HCT116 (cell line): Measurements from ENCODE around the gene DUSP16. TPM values are rescaled to one million over a fixed set of nuclear protein-coding genes. Genes with fewer than 3 reads are reported as not detected.

Experiments
- ATAC-seq: fragments of 200-7000 bp; cut with Tn5 transposase; 2 replicates; pipeline ENCODE4 v1.9.1; 2020; ENCODE audit warnings: mild to moderate bottlenecking, moderate library complexity
- BruUV-seq: library from RNA; stranded (reverse); fragments of 400-500 nt; replicated peaks from 2 replicates; lab custom pipeline; 2021; lab: Mats Ljungman, UMichigan
- CTCF ChIA-PET: fragments of 300-600 bp; sonication (Branson Sonifier 250); formaldehyde crosslinking; loops from one replicate; lab custom pipeline; 2021; ENCODE audit warnings: antibody characterized with exemption; lab: Charles Lee
- POLR2A ChIA-PET: fragments of 300-600, 350-600 bp; sonication (Branson Sonifier 250); formaldehyde crosslinking; loops from one replicate; lab custom pipeline; 2021; ENCODE audit warnings: antibody characterized with exemption; lab: Charles Lee
- RAD21 ChIA-PET, 2 experiments: fragments of 300-600 bp; sonication (Branson Sonifier 250); formaldehyde crosslinking; loops; one replicate each; lab custom pipeline; 2023; ENCODE audit warnings: low total read pairs in 2 of 2; ENCODE audit not compliant: uncharacterized antibody in 2 of 2, unreplicated experiment in 2 of 2, low non-redundant PET in 1 of 2; lab: Charles Lee
- DNase-seq: peaks from one replicate; pipeline ENCODE4 v3.0.0-alpha.2; 2010; ENCODE audit warnings: low read depth, low spot score
- H2AFZ ChIP-seq: fragments of 200-600 bp; shearing (Covaris generic), sonication (generic); 2 replicates; pipeline ENCODE4 v1.6.1; 2017; ENCODE audit warnings: low read depth, mixed run types, mixed read lengths, antibody characterized with exemption, low read length; ENCODE audit not compliant: poor library complexity, severe bottlenecking
- H3K27ac ChIP-seq: 2 replicates; pipeline ENCODE4 v1.5.1; 2012; ENCODE audit warnings: low read depth, low read length
- H3K27me3 ChIP-seq: fragments of 200-600 bp; sonication (generic); 2 replicates; pipeline ENCODE4 v1.6.1; 2016; ENCODE audit warnings: mixed run types, low read length, mixed read lengths; ENCODE audit not compliant: insufficient read depth
- H3K36me3 ChIP-seq, 2 experiments: fragments of 200-500 bp in 1 of 2; fragments of 200-600 bp in 1 of 2; sonication (Bioruptor generic) in 1 of 2; sonication (generic) in 1 of 2; 2 replicates each; pipeline versions ENCODE4 v1.5.1 to v1.6.1; 2014 to 2016; ENCODE audit warnings: low read length in 2 of 2, inconsistent platforms in 1 of 2, mixed read lengths in 1 of 2, mixed run types in 1 of 2; ENCODE audit not compliant: insufficient read depth in 2 of 2, control insufficient read depth in 1 of 2
- H3K4me1 ChIP-seq, 2 experiments: fragments of 200-600 bp in 1 of 2; sonication (generic) in 1 of 2; 2 replicates each; pipeline versions ENCODE4 v1.5.1 to v1.6.1; 2012 to 2017; ENCODE audit warnings: low read length in 2 of 2, inconsistent platforms in 1 of 2, mild to moderate bottlenecking in 1 of 2, mixed read lengths in 1 of 2, mixed run types in 1 of 2, moderate library complexity in 1 of 2; ENCODE audit not compliant: insufficient read depth in 2 of 2, control insufficient read depth in 1 of 2
- H3K4me2 ChIP-seq: fragments of 200-600 bp; sonication (generic); 2 replicates; pipeline ENCODE4 v1.6.1; 2017; ENCODE audit warnings: mixed run types, low read length, mixed read lengths
- H3K4me3 ChIP-seq, 2 experiments: fragments of 200-600 bp in 1 of 2; sonication (generic) in 1 of 2; replicated peaks in 1 of 2; 2 replicates each; pipeline ENCODE4 v1.5.1; 2011 to 2016; ENCODE audit warnings: low read length in 2 of 2, control low read depth in 1 of 2, low read depth in 1 of 2, mild to moderate bottlenecking in 1 of 2, mixed read lengths in 1 of 2, mixed run types in 1 of 2
- H3K79me2 ChIP-seq: fragments of 200-600 bp; sonication (generic); 2 replicates; pipeline ENCODE4 v1.6.1; 2017; ENCODE audit warnings: mild to moderate bottlenecking, mixed run types, low read length, moderate library complexity, mixed read lengths; ENCODE audit not compliant: insufficient read depth
- H3K9ac ChIP-seq: fragments of 200-600 bp; sonication (generic); 2 replicates; pipeline ENCODE4 v1.6.1; 2016; ENCODE audit warnings: low read length, mixed read lengths
- H3K9me2 ChIP-seq: fragments of 200-600 bp; sonication (generic), shearing (Covaris generic); 2 replicates; pipeline ENCODE4 v1.6.1; 2017; ENCODE audit warnings: mixed run types, mild to moderate bottlenecking, moderate library complexity; ENCODE audit not compliant: insufficient read depth
- H3K9me3 ChIP-seq, 2 experiments: fragments of 200-500 bp in 1 of 2; fragments of 200-600 bp in 1 of 2; sonication (Bioruptor generic) in 1 of 2; sonication (generic) in 1 of 2; 2 replicates each; pipeline ENCODE4 v1.6.1; 2014 to 2017; ENCODE audit warnings: low read length in 2 of 2, mixed read lengths in 2 of 2, inconsistent platforms in 1 of 2, low read depth in 1 of 2, mild to moderate bottlenecking in 1 of 2, mixed run types in 1 of 2, moderate library complexity in 1 of 2; ENCODE audit not compliant: control insufficient read depth in 1 of 2, insufficient read depth in 1 of 2
- H4K20me1 ChIP-seq: fragments of 200-600 bp; sonication (generic), shearing (Covaris generic); 2 replicates; pipeline ENCODE4 v1.6.1; 2017; ENCODE audit warnings: mixed run types, mild to moderate bottlenecking, moderate library complexity; ENCODE audit not compliant: insufficient read depth
- POLR2A ChIP-seq: IDR thresholded peaks from 2 replicates; pipeline ENCODE4 v1.7.0; 2011; ENCODE audit warnings: borderline replicate concordance; ENCODE audit not compliant: insufficient read depth, insufficient read length; ENCODE audit errors: extremely low read depth
- SRF ChIP-seq: IDR thresholded peaks from 2 replicates; pipeline ENCODE4 v1.6.1; 2012; ENCODE audit warnings: low read depth
- YY1 ChIP-seq: IDR thresholded peaks from 2 replicates; pipeline ENCODE4 v1.6.1; 2011; ENCODE audit warnings: low read length, low read depth, moderate library complexity, mild to moderate bottlenecking; ENCODE audit not compliant: insufficient replicate concordance; ENCODE audit errors: extremely low read depth
- ZBTB33 ChIP-seq: IDR thresholded peaks from 2 replicates; pipeline ENCODE4 v1.6.1; 2011; ENCODE audit warnings: mild to moderate bottlenecking, low read length, moderate library complexity; ENCODE audit not compliant: insufficient replicate concordance; ENCODE audit errors: extremely low read depth
- intact Hi-C: fragments of 100-400 bp; cut with micrococcal nuclease; formaldehyde crosslinking; loops from 2 replicates; pipeline ENCODE4 v1.10.0; 2022
- total RNA-seq: library from RNA; stranded (reverse); gene quantifications from one replicate; pipeline ENCODE4 v1.2.1, GENCODE V29; 2021; ENCODE audit not compliant: unreplicated experiment

Gene DUSP16
- total RNA-seq, 1 experiment from 2014 or later = 13.4 TPM

GRCh38 chr12:12558291-12558690 is 4.4 kb downstream of the DUSP16 start (continued):
- TF ChIP-seq SRF = no peak

- ChIA-PET RAD21 (no interaction called here), POLR2A (no interaction called here), CTCF (no interaction called here)
- peaks cover 6 to 11% of the 10 kb centered on the region in 2 experiments for H3K4me1 ChIP-seq
- no peaks in the 10 kb centered on the region for H3K9me3 ChIP-seq
- BruUV-seq = no TSS peak
- peaks cover 22% of the 10 kb centered on the region for H3K79me2 ChIP-seq
- H3K9me2 ChIP-seq = no peaks in the 10 kb centered on the region
- no peak overlapping the region for H3K4me2 ChIP-seq
- no peak overlapping the region for H3K27ac ChIP-seq
- H3K36me3 ChIP-seq = no peaks in the 10 kb centered on the region
- no peak overlapping the region for H2AFZ ChIP-seq
- intact Hi-C loops = no loop called here
- TF ChIP-seq ZBTB33 = no peak
- TF ChIP-seq POLR2A = no peak
- no peak for ATAC-seq
- DNase-seq = no peak
- H3K9ac ChIP-seq = no peak overlapping the region
- H3K4me3 ChIP-seq = no peak overlapping the region
- H4K20me1 ChIP-seq = no peaks in the 10 kb centered on the region
- no peaks in the 10 kb centered on the region for H3K27me3 ChIP-seq
These were observed 4.9 kb downstream of the DUSP16 start for GRCh38 chr12:12557733-12558132.

GRCh38 chr12:12555656-12556055 is 7.0 kb downstream of the DUSP16 start:
- no peaks in the 10 kb centered on the region for H3K9me2 ChIP-seq
- no peaks in the 10 kb centered on the region for H4K20me1 ChIP-seq
- H2AFZ ChIP-seq = no peak overlapping the region
- CTCF ChIA-PET = no interaction called here
- TF ChIP-seq YY1 = no peak
- TF ChIP-seq, all 23 proteins: peak for 0
- BruUV-seq = no TSS peak
- DNase-seq (no peak), ATAC-seq (no peak)
- Histone ChIP-seq H3K36me3 (no peaks in the 10 kb centered on the region), H3K9me3 (no peaks in the 10 kb centered on the region), H3K79me2 (peaks cover 13% of the 10 kb centered on the region), H3K27ac (no peak overlapping the region), H3K27me3 (no peaks in the 10 kb centered on the region), H3K4me3 (no peak overlapping the region), H3K4me1 (peaks cover 6% of the 10 kb centered on the region in 2 experiments), H3K9ac (no peak overlapping the region), H3K4me2 (no peak overlapping the region)
- ChIA-PET POLR2A (no interaction called here), RAD21 (no interaction called here)
- intact Hi-C loops = no loop called here
